Measurements from ENCODE around the gene TMEM212.

TMEM212 gene

DNA sequence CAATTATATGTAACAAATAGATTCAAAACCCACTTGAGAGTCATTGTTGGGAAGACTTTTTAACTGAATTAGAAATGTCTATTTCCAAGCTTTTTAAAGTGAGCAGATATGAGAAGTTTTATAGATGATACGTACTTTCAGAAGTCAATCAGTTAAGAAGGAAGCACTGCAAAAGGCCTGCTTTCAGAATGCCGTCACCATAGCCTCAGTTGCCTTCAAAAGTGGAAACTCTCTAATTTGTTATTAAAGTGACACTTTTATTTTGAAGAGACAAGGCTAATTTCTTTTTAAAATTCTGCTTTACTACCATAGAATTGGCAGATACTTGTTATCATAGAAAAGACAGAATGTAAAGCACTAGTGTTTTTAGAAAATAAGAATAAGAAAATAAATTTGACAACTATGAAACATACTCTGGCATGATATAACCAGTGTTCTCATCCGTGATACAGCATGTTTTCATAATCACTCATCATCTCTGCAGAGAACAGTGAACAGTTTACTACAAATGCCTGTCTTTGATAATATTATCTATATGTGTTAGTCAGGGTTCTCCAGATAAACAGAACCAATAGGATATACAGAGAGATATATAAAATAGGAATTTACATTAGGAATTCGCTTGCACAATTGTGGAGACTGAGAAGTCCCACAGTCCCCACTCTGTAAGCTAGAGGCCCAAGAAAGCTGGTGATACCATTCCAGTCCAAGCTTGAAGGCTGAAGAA lies 25.9 kb upstream of the TMEM212 start:
- no peak for ATAC-seq (ENCODE audit: low read depth)
- TF ChIP-seq, protein P1, sequence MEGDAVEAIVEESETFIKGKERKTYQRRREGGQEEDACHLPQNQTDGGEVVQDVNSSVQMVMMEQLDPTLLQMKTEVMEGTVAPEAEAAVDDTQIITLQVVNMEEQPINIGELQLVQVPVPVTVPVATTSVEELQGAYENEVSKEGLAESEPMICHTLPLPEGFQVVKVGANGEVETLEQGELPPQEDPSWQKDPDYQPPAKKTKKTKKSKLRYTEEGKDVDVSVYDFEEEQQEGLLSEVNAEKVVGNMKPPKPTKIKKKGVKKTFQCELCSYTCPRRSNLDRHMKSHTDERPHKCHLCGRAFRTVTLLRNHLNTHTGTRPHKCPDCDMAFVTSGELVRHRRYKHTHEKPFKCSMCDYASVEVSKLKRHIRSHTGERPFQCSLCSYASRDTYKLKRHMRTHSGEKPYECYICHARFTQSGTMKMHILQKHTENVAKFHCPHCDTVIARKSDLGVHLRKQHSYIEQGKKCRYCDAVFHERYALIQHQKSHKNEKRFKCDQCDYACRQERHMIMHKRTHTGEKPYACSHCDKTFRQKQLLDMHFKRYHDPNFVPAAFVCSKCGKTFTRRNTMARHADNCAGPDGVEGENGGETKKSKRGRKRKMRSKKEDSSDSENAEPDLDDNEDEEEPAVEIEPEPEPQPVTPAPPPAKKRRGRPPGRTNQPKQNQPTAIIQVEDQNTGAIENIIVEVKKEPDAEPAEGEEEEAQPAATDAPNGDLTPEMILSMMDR (IDR thresholded peaks at IDR 0.05; ENCODE audit: poor library complexity, severe bottlenecking) = no peak

DNA sequence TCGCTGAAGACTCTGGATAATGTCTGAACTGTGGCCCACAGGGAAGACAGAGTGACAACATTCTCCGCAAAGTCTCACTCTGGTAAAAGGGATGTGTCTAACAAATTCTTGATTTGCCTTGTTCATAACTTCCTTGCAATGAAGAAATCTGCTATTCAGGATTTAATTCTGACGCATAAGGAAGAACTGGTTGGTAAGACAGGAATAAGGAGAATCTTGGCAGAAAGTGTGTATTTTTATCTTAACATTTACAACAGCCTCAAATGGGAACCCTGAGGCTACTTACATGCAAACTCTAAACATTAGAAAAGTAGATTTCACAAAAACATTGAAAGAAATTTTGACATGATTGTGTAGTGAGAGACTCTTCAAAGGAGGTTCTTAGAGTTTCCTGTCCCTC lies 22.1 kb upstream of the TMEM212 start:
- Histone ChIP-seq H3K4me3 (ENCODE audit: severe bottlenecking) (no peak overlapping the region), H3K9me3 (ENCODE audit: severe bottlenecking) (no peaks in the 10 kb centered on the region), H3K27me3 (ENCODE audit: insufficient read depth, poor library complexity, severe bottlenecking) (no peaks in the 10 kb centered on the region), H3K36me3 (ENCODE audit: low read depth) (no peaks in the 10 kb centered on the region), H3K27ac (ENCODE audit: poor library complexity, severe bottlenecking) (no peak overlapping the region), H3K4me1 (ENCODE audit: insufficient read depth, poor library complexity, severe bottlenecking) (peaks cover 14% of the 10 kb centered on the region)
- TF ChIP-seq, protein P1 (IDR thresholded peaks at IDR 0.05; ENCODE audit: poor library complexity, severe bottlenecking) = no peak
- ATAC-seq (ENCODE audit: low read depth) = no peak
- no peak for DNase-seq (ENCODE audit: low spot score)

More for the DNA sequence above, 25.9 kb upstream of the TMEM212 start:
- Histone ChIP-seq H3K27ac (ENCODE audit: poor library complexity, severe bottlenecking) (no peak overlapping the region), H3K4me3 (ENCODE audit: severe bottlenecking) (no peak overlapping the region), H3K36me3 (ENCODE audit: low read depth) (no peaks in the 10 kb centered on the region), H3K4me1 (ENCODE audit: insufficient read depth, poor library complexity, severe bottlenecking) (peaks cover 9% of the 10 kb centered on the region), H3K27me3 (ENCODE audit: insufficient read depth, poor library complexity, severe bottlenecking) (no peaks in the 10 kb centered on the region), H3K9me3 (ENCODE audit: severe bottlenecking) (no peaks in the 10 kb centered on the region)
- no peak for DNase-seq (ENCODE audit: low spot score)

DNA sequence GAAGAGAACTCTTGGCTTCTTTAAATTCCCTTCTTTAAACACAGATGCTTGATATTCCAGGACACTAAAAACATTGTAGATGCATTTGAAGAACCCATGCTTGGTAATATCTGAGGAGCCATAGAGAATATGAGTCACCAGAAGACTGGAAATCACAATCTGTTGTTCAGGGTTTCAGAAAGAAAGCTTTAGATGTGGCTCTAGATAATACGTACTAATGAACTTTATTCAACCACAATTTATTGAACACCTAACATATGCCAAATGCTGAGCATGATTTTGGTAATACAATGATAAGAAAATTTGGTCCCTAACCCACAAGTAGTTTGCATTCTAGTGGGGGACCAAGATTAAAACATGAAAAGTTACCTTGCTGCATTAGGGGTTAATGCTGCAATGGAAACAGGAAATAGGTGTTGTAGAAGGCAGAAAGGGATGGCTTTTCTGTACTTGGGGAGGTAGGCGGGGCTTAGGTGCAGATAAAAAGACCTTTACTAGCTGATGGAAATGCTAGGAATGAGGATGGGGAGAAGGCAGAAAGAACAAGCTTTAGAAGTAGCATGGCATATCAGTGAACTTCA lies 21.3 kb upstream of the TMEM212 start:
- TF ChIP-seq, protein P1 (IDR thresholded peaks at IDR 0.05; ENCODE audit: poor library complexity, severe bottlenecking) = no peak
- Histone ChIP-seq H3K4me1 (ENCODE audit: insufficient read depth, poor library complexity, severe bottlenecking) (peaks cover 14% of the 10 kb centered on the region), H3K4me3 (ENCODE audit: severe bottlenecking) (no peak overlapping the region), H3K9me3 (ENCODE audit: severe bottlenecking) (no peaks in the 10 kb centered on the region), H3K27ac (ENCODE audit: poor library complexity, severe bottlenecking) (no peak overlapping the region), H3K27me3 (ENCODE audit: insufficient read depth, poor library complexity, severe bottlenecking) (no peaks in the 10 kb centered on the region), H3K36me3 (ENCODE audit: low read depth) (no peaks in the 10 kb centered on the region)
- DNase-seq (ENCODE audit: low spot score) (no peak), ATAC-seq (ENCODE audit: low read depth) (no peak)

DNA sequence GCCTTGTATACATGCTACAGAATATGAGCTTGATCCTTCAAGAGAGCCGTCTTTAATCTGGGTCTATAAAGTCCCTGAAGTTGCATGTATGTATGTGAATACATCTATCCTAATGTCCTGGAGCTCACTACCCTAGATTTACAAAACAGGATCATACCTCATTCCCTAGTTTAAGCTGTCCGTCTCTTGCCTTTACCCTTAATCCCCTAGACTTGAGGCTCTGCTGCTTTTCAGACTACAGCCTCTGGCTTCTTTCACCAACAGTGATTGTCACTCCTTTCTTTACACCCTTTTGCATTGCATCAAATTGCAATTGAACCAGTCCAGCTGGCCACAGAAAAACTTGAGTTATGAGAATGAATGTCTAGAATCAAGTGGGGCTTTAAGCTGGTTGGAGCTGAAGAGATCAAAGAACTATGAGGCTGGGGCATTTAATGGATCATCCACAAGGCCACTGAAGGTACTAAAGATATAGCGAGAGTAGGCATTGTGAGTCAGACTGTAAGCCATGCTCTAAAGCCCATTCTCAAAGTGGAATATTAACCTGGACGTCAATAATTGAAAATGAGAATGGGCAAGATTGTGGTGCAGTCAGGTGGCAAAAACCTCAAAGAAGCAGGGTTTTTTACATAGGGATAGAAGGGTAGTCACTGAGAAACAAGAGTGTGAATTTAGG lies 20.6 kb upstream of the TMEM212 start:
- Histone ChIP-seq H3K36me3 (ENCODE audit: low read depth) (no peaks in the 10 kb centered on the region), H3K27ac (ENCODE audit: poor library complexity, severe bottlenecking) (no peak overlapping the region), H3K4me3 (ENCODE audit: severe bottlenecking) (no peak overlapping the region), H3K27me3 (ENCODE audit: insufficient read depth, poor library complexity, severe bottlenecking) (no peaks in the 10 kb centered on the region), H3K9me3 (ENCODE audit: severe bottlenecking) (no peaks in the 10 kb centered on the region), H3K4me1 (ENCODE audit: insufficient read depth, poor library complexity, severe bottlenecking) (peaks cover 14% of the 10 kb centered on the region)
- ATAC-seq (ENCODE audit: low read depth) (no peak), DNase-seq (ENCODE audit: low spot score) (no peak)
- TF ChIP-seq, protein P1 (IDR thresholded peaks at IDR 0.05; ENCODE audit: poor library complexity, severe bottlenecking) = no peak

Measured in RWPE2 (cell line).